IPS DF 19.7 (cell line): ENCODE measurements around the gene TMEM214.

Experiments used
- DNase-seq: peaks from one replicate; pipeline ENCODE4 v3.0.0-alpha.2; 2013; ENCODE audit warnings: low read depth, low spot score

The TMEM214 gene

GRCh38 chr2:27085062-27085672, 52.4 kb downstream of the TMEM214 start:
- no peak for DNase-seq

- DNase-seq, result no peak
Measured at GRCh38 chr2:27085673-27086089, 52.9 kb downstream of the TMEM214 start.

- DNase-seq, result no peak
Measured at GRCh38 chr2:27086090-27086723, 53.4 kb downstream of the TMEM214 start.

DNA sequence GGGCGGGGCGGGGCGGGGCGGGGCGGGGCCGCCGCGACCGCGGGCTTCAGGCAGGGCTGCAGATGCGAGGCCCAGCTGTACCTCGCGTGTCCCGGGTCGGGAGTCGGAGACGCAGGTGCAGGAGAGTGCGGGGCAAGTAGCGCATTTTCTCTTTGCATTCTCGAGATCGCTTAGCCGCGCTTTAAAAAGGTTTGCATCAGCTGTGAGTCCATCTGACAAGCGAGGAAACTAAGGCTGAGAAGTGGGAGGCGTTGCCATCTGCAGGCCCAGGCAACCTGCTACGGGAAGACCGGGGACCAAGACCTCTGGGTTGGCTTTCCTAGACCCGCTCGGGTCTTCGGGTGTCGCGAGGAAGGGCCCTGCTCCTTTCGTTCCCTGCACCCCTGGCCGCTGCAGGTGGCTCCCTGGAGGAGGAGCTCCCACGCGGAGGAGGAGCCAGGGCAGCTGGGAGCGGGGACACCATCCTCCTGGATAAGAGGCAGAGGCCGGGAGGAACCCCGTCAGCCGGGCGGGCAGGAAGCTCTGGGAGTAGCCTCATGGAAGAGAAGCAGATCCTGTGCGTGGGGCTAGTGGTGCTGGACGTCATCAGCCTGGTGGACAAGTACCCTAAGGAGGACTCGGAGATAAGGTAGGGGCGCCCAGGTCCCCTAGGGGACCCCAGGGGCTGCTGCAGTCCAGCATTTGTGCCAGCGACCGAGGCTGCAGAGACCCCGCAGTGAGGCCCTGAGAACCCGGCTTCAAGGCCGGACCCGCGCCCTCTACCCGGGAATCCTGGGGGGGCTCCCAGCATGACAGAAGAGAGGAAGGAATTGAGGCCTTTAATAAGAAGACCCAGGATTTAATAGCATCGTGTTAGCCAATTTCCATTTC, 54.2 kb downstream of the TMEM214 start, which contains the start of gene KHK:
KHK (plus strand) TSS at position 49 of the 870 bp plus-strand sequence; CDS start at position 537, 488 bp downstream.
- DNase-seq, result no peak

- DNase-seq, result no peak
Measured at GRCh38 chr2:27087823-27088410, 55.2 kb downstream of the TMEM214 start.

DNA sequence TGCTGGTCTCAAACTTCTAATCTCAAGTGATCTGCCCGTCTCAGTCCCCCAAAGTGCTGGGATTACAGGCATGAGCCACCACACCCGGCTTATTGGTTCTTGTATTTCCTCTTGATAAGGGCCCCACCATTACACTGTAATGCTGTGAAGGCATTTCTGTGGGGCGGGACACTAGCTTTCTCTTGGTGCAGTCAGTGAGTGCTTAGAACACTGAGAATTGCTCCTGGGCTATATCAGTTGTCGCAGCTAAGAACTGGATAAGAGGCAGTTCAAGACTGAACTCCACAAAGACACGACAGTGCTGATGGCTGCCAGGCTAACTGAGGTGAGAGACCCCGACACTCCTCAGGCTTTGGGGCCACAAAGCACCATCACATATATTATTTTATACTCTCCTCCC, 55.9 kb downstream of the TMEM214 start:
- no peak for DNase-seq

DNA sequence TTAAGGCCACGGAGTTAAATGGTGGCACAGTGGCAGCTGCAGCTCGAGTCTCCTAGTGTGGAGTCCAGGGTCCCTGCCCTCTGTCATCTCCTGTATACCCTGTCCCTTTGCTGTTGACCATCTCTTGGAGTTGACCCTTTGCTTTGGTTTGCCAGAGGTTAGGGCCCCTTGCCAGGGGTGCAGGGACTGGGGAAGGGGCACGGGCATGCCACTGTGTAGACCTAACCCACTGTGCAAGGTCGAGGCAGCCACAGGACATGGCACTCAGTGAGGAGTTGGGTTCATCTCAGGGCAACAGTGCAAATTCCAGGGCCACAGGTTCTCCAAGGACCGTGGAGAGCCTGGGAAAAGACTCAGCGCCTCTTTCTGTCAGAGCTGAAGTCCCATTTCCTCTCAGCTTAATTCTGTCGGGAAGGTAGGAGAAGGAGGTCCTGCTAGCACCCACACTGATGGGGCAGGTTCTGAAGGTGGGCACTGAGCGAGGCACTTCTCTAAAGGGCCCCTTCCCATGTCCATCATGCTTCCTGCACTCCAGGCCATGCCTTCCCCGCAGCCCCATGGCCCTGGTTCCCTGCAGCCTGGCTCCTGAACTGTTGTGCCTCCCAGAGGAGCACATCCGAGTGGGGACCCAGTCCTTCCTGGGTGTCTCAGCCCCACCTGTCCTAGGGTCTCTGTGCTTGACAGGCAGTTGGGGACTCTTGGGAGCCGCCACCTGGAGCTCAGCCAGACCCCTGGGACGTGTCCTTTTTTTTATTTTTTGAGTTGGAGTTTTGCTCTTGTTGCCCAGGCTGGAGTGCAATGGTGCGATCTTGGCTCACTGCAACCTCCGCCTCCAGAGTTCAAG, 56.6 kb downstream of the TMEM214 start:
- DNase-seq, result no peak
